Thyroid gland (tissue), 4 donors: ENCODE data around the gene ENPP4. TPM values are rescaled to one million over a fixed set of nuclear protein-coding genes. Genes with fewer than 3 reads are reported as not detected.
A peak's percentile ranks its signal among the peaks of the same experiment; 100 is the strongest.

Experiments used
- DNase-seq, 2 donors: peaks; one replicate each; pipeline ENCODE4 v3.0.0-alpha.2; 2019
- H3K27ac ChIP-seq, 3 donors: fragments of 200-600 bp; sonication (generic); 1 replicate in 2 of 3; 2 replicates in 1 of 3; pipeline ENCODE4 v1.5.1; 2016 to 2019; ENCODE audit warnings: mild to moderate bottlenecking in 1 of 3, moderate library complexity in 1 of 3
- H3K27me3 ChIP-seq: fragments of 200-600 bp; sonication (generic); one replicate; pipeline ENCODE4 v1.5.1; 2019
- H3K36me3 ChIP-seq, 2 donors: fragments of 200-600 bp; sonication (generic); one replicate each; pipeline ENCODE4 v1.5.1; 2016 to 2019
- H3K4me1 ChIP-seq, 2 donors: fragments of 200-600 bp; sonication (generic); one replicate each; pipeline ENCODE4 v1.5.1; 2017 to 2019
- H3K4me3 ChIP-seq, 3 donors: fragments of 200-600 bp; sonication (generic); replicated peaks in 1 of 3; 1 replicate in 2 of 3; 2 replicates in 1 of 3; pipeline ENCODE4 v1.5.1; 2016; ENCODE audit warnings: mild to moderate bottlenecking in 1 of 3
- H3K9me3 ChIP-seq: fragments of 200-600 bp; sonication (generic); one replicate; pipeline ENCODE4 v1.5.1; 2017
- POLR2A ChIP-seq, 2 donors: fragments of 450-650 bp; IDR thresholded peaks; one replicate each; pipeline ENCODE4 v1.6.1; 2017; ENCODE audit warnings: antibody characterized with exemption in 2 of 2, mild to moderate bottlenecking in 2 of 2, moderate library complexity in 1 of 2
- WGBS, 2 donors: methylation state at CpG; one replicate each; pipeline ENCODE4 v1.1.5; 2017; 5-methylcytosine and 5-hydroxymethylcytosine counted together
- intact Hi-C: fragments of 100-400 bp; cut with DNase I; formaldehyde crosslinking; loops from one replicate; pipeline ENCODE4 v1.15.1; 2023
- total RNA-seq, 4 donors: library from RNA; depleted of rRNA; stranded (reverse); fragments of >200 nt; gene quantifications; one replicate each; pipeline ENCODE4 v1.2.3, GENCODE V29; 2016
- TF ChIP-seq, protein P1 (sequence below), 6 experiments: fragments of 200-600 bp in 3 of 6; fragments of 450-650 bp in 3 of 6; sonication (generic) in 3 of 6; IDR thresholded peaks; one replicate each; pipeline ENCODE4 v1.5.1; 2016 to 2019; ENCODE audit warnings: antibody characterized with exemption in 6 of 6, mild to moderate bottlenecking in 2 of 6, inconsistent platforms in 1 of 6, moderate library complexity in 1 of 6

Gene ENPP4
- total RNA-seq, 4 donors from 2014 or later, result 16.2 to 26.3 (median 20.5) TPM

DNA sequence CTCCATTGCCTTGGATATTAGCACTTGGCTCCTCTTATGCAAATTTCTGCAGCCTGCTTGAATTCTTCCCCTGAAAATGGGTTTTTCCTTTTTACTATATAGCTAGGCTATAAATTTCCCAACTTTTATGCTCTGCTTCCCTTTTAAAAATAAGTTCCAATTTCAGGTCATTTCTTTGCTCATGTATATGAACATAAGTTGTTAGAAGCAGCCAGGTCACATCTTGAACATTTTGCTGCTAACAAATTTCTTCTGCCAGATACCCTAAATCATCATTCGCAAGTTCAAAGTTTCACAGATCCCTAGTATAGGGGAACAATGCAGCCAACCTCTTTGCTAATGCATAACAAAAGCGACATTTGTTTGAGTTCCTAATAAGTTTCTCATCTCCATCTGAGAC is 34.5 kb upstream of the ENPP4 start:
- peaks cover 4 to 8% of the 10 kb centered on the region in 2 donors for H3K4me1 ChIP-seq
- intact Hi-C loops, result loop anchor here (10.0 kb wide), 2 partner anchors 120 to 530 kb away; no protein-coding TSS in a partner anchor

DNA sequence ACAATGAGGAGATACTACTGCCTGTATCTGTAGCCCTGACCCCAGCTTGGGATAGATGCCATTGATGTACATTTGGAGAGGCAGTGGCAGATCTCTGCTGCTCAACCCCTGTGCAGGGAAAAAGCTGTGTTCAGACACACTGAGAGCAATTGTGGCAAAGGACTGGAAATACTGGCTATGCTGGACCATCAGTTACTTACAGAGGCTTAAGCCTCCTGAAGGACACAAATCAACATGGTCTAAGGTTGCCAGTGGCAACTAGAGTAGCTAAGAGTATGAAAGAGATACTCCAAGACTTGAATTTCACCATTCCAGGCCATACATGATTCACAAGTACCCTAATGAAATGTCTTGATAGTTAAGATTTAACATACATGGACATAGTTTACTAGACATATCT is 32.4 kb upstream of the ENPP4 start:
- no peak overlapping the region for H3K27ac ChIP-seq
- no peaks in the 10 kb centered on the region for H3K36me3 ChIP-seq
- no peak for DNase-seq
- no peak for TF ChIP-seq POLR2A (IDR thresholded peaks at IDR 0.05)
- TF ChIP-seq, protein P1, sequence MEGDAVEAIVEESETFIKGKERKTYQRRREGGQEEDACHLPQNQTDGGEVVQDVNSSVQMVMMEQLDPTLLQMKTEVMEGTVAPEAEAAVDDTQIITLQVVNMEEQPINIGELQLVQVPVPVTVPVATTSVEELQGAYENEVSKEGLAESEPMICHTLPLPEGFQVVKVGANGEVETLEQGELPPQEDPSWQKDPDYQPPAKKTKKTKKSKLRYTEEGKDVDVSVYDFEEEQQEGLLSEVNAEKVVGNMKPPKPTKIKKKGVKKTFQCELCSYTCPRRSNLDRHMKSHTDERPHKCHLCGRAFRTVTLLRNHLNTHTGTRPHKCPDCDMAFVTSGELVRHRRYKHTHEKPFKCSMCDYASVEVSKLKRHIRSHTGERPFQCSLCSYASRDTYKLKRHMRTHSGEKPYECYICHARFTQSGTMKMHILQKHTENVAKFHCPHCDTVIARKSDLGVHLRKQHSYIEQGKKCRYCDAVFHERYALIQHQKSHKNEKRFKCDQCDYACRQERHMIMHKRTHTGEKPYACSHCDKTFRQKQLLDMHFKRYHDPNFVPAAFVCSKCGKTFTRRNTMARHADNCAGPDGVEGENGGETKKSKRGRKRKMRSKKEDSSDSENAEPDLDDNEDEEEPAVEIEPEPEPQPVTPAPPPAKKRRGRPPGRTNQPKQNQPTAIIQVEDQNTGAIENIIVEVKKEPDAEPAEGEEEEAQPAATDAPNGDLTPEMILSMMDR (IDR thresholded peaks at IDR 0.05), result no peak
- no peaks in the 10 kb centered on the region for H3K27me3 ChIP-seq
- peaks cover 4 to 8% of the 10 kb centered on the region in 2 donors for H3K4me1 ChIP-seq
- H3K9me3 ChIP-seq, result no peaks in the 10 kb centered on the region
- H3K4me3 ChIP-seq, result no peak overlapping the region
- intact Hi-C loops, result loop anchor here (10.0 kb wide), 2 partner anchors 117 to 527 kb away; no protein-coding TSS in a partner anchor

More for the DNA sequence above, 34.5 kb upstream of the ENPP4 start:
- no peak overlapping the region for H3K4me3 ChIP-seq
- no peaks in the 10 kb centered on the region for H3K36me3 ChIP-seq
- no peak overlapping the region for H3K27ac ChIP-seq
- DNase-seq, result no peak
- no peaks in the 10 kb centered on the region for H3K9me3 ChIP-seq
- TF ChIP-seq POLR2A (IDR thresholded peaks at IDR 0.05), result no peak
- TF ChIP-seq, protein P1 (IDR thresholded peaks at IDR 0.05), result no peak
- 97 to 99% methylated on average over 2 of the region's 2 CpGs for WGBS, 2 donors
- no peaks in the 10 kb centered on the region for H3K27me3 ChIP-seq

DNA sequence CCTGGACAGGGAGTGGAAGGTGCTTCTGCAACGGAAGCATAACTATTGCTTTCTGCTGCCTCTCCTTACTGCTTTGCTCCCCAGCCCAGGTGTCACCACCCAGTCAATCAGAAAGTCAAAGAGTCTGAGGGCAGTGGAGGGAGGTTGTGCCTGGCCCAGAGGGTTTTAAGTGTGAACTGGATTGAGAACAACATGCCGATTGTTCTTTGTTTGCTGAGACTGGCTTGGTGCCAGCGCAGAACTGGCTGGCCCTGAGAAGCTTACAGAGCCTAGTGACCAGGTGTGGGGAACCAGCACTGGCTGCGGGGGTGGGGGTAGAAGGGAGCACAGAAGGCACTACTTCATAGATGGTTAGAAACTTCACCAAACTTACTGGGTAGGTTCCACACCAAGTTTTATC is 31.1 kb upstream of the ENPP4 start:
- H3K27me3 ChIP-seq, result no peaks in the 10 kb centered on the region
- peaks cover 4 to 8% of the 10 kb centered on the region in 2 donors for H3K4me1 ChIP-seq
- peak; percentile 73 to 78 for DNase-seq
- H3K27ac ChIP-seq, result no peak overlapping the region
- H3K36me3 ChIP-seq, result no peaks in the 10 kb centered on the region
- WGBS, 2 donors, result 30 to 39% methylated on average over 4 of the region's 4 CpGs
- no peaks in the 10 kb centered on the region for H3K9me3 ChIP-seq
- intact Hi-C loops, result loop anchor here (10.0 kb wide), 2 partner anchors 116 to 526 kb away; no protein-coding TSS in a partner anchor
- H3K4me3 ChIP-seq, result no peak overlapping the region
- no peak for TF ChIP-seq POLR2A (IDR thresholded peaks at IDR 0.05)
- TF ChIP-seq, protein P1 (IDR thresholded peaks at IDR 0.05), result no peak

DNA sequence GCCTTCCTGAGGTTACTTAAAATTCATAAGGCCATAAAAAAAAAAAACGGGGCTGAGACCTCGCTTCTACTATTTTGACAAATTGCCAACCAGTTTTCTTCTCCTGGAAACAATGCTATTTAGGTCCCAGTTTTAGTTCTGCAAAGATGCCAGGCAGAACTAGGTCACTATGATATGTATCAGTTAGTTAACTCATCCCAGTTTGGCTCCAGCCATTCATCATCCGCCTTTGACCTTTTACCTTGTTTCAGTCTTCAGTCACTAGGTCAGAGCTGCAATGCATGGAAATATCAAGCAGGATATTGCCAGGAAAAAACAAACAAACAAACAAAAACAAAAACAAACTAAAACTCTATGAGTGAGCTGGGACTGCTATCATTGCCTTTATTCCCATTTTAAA is 29.8 kb upstream of the ENPP4 start:
- 72 to 77% methylated on average over 3 of the region's 3 CpGs for WGBS, 2 donors
- Histone ChIP-seq H3K27ac (no peak overlapping the region), H3K27me3 (no peaks in the 10 kb centered on the region), H3K36me3 (no peaks in the 10 kb centered on the region), H3K4me3 (no peak overlapping the region), H3K4me1 (peaks cover 4 to 8% of the 10 kb centered on the region in 2 donors), H3K9me3 (no peaks in the 10 kb centered on the region)
- intact Hi-C loops, result loop anchor here (10.0 kb wide), 2 partner anchors 115 to 525 kb away; no protein-coding TSS in a partner anchor
- DNase-seq, result no peak
- no peak for TF ChIP-seq POLR2A (IDR thresholded peaks at IDR 0.05)
- TF ChIP-seq, protein P1 (IDR thresholded peaks at IDR 0.05), result no peak

DNA sequence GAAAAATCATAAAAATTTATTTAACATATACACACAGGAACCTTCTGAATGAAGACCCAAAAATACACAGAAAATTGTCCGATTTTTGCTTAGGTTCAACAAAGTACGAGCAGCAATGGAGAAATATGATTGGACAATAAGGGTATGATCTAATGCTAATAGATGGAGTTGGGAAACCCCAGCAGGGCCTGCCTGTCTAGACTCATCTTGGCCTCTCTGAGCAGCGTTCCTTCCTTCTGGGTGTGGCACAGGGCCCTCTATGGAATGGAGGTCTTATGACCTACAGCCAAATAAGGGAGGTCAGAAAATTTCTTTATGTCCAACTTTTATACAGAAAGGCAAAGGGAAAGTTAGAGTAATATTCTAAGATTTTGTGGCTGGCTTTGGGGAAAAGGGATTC is 27.7 kb upstream of the ENPP4 start:
- 91 to 94% methylated on average over 3 of the region's 3 CpGs for WGBS, 2 donors
- intact Hi-C loops, result no loop called here
- H3K27me3 ChIP-seq, result no peaks in the 10 kb centered on the region
- H3K27ac ChIP-seq, result no peak overlapping the region
- no peaks in the 10 kb centered on the region for H3K36me3 ChIP-seq
- no peak overlapping the region for H3K4me3 ChIP-seq
- H3K4me1 ChIP-seq, result peaks cover 10 to 16% of the 10 kb centered on the region in 2 donors
- no peak for DNase-seq
- no peaks in the 10 kb centered on the region for H3K9me3 ChIP-seq
- TF ChIP-seq, protein P1 (IDR thresholded peaks at IDR 0.05), result no peak
- TF ChIP-seq POLR2A (IDR thresholded peaks at IDR 0.05), result no peak
